Astrocyte of the spinal cord (primary cell): Measurements from ENCODE around the gene PPP1R1A.

Experiments used
- DNase-seq: peaks from one replicate; pipeline ENCODE4 v3.0.0; 2011; ENCODE audit warnings: low read depth, low spot score
- H3K4me3 ChIP-seq: 2 replicates; pipeline ENCODE4 v1.5.1; 2011; ENCODE audit warnings: low read depth, mild to moderate bottlenecking, low read length, moderate library complexity
- in situ Hi-C: cut with HindIII; loops from 2 replicates; pipeline ENCODE4 v1.10.0; 2017; ENCODE audit warnings: low sequenced_read_pairs
- TF ChIP-seq, protein P1 (sequence below): IDR thresholded peaks from 2 replicates; pipeline ENCODE4 v1.5.1; 2012; ENCODE audit warnings: low read depth, mild to moderate bottlenecking, low read length, inconsistent platforms

PPP1R1A gene

DNA sequence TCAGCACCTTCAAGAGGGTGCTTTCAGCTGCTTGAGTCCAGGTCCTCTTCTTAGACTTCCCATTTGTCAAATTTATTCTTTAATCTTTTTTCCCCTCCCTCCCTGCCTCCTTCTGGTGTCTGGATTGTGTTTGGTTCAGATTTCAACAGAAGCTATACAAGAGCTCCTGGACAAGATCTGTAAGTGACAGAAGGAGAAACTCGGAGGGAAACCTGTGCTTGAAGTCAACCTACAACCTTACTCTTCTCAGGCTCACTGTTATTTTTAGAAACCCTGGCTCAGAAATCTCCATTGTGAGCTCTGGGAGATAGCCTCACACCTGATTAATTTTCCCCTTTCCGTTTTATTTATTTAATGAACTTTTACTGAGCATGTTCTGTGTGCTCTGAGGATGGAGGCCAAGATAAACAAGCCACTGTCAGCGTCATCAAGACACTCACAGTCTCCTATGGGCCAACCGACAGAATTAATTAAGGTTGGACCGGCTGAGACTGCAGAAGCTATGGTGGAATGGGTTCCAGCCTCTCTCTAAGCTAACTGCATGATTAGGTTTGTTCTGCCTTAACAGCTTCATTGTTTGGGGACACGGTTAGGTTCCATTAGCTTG is 25.6 kb downstream of the PPP1R1A start:
- no peak overlapping the region for H3K4me3 ChIP-seq
- TF ChIP-seq, protein P1, sequence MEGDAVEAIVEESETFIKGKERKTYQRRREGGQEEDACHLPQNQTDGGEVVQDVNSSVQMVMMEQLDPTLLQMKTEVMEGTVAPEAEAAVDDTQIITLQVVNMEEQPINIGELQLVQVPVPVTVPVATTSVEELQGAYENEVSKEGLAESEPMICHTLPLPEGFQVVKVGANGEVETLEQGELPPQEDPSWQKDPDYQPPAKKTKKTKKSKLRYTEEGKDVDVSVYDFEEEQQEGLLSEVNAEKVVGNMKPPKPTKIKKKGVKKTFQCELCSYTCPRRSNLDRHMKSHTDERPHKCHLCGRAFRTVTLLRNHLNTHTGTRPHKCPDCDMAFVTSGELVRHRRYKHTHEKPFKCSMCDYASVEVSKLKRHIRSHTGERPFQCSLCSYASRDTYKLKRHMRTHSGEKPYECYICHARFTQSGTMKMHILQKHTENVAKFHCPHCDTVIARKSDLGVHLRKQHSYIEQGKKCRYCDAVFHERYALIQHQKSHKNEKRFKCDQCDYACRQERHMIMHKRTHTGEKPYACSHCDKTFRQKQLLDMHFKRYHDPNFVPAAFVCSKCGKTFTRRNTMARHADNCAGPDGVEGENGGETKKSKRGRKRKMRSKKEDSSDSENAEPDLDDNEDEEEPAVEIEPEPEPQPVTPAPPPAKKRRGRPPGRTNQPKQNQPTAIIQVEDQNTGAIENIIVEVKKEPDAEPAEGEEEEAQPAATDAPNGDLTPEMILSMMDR: no peak
- DNase-seq: no peak
- in situ Hi-C loops: no loop called here

DNA sequence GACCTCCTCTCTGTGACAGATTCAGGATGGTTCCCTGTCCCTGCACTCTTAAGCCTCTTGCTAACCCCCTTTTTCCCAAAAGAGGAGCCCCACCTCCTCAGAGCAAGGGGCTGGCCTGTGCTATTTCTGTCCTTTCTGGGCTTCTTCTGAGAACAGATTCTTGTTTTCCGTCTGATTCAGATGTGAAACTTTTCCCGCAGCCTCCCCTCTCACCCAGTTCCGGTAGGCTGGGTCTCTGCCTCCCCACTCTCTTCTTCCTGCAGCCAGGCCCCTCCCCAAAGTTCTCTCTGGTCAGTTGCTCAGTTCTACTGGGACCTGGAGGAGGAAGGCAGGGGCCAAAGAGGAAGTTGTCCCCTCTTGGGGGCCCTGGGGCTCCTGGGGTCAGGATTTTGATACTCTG is 27.3 kb downstream of the PPP1R1A start:
- DNase-seq: no peak
- no peak overlapping the region for H3K4me3 ChIP-seq
- TF ChIP-seq, protein P1: no peak
- in situ Hi-C loops: no loop called here

DNA sequence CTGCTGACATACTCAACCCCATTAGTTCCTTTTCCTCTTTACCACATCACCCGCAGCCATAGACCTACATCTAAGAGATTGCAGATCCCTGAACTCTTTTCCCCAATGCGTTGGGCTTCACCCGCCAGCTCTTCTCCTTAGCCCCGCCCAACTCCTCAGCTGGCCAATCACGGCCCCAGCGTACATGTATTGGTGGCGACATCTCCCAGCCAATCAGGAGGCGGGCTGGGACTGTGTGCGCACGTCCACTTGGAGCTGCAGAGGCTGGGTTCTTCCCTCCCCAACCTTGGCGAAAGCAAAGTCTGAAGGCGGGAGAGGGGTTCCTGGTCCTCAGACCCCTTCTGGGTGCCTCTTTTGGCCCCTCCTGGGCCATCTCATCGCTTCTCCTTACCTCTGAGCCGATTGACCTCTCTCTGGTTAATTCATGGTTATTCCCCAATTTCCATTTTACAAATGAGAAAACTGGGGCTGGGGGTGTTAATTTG is 28.0 kb downstream of the PPP1R1A start:
- peak overlapping the region; percentile 10 for H3K4me3 ChIP-seq
- TF ChIP-seq, protein P1: no peak
- DNase-seq: peak; percentile 45
- in situ Hi-C loops: no loop called here

DNA sequence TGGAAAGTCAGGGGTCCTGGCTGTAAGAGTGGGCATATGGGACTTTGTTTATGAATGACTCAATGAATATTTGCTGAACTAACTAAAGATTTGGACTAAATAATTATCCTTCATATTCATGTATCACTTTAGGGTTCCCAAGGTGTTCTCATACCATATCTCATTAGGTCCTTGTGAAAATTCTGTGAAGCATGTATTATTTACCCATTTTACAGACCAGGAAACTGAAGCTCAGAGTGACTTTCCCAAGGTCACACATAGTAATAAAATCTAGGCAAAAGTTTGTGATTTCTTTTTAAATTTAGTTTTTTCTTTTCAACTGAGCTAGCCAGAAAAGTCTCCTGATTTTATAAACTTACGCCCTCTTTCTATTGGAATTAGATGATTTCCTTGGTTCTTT is 29.7 kb downstream of the PPP1R1A start:
- TF ChIP-seq, protein P1: no peak
- DNase-seq: no peak
- no peak overlapping the region for H3K4me3 ChIP-seq
- in situ Hi-C loops: no loop called here

DNA sequence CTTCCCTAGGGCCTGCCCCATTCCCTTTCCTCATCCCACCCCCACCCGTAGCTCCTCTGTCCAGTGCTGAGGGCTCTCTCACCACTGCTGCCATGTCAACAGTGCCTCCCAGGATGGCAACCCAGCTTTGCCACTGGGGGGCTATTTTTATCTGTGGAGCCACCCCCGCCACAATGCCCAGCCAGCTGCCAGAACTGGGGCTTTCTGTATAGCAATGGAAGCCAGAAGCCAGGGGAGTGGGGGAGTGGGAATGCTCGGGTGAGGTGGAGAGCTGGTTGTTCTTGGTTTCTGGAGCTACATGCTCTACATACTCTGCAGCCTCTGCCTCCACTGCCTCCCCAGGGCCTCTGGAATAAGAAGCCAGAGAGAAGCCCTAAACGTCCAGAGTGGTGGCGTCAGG is 30.1 kb downstream of the PPP1R1A start:
- TF ChIP-seq, protein P1: no peak
- in situ Hi-C loops: no loop called here
- DNase-seq: no peak
- no peak overlapping the region for H3K4me3 ChIP-seq

DNA sequence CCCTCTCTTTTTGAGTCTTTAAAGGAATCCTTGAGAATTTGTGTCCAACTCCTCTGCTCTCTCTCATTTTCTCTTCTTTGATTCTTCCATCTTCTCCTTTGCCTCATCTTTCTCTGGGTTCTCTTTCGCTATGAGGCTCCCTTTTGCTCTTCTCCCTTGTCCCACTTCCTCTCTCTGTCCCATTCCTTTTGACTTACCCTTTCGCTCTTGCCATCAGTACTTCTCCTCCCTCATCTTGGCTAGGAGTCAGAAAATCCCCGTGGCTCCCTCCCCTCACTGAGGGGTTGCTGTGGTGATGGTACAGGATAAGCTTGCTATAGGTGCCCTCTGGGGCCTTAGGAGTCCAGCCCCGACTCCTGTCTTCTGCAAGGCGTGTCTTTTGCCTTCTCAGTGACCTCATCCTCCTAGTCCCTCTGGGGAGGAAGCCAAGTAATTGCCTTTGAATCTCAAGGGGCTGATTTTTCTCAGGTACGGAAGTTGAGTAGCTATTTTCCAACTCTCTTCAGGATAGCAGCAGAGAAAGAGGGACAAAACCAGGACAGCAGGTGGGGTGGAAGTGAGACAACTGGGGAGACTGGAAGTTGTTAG is 32.7 kb downstream of the PPP1R1A start:
- TF ChIP-seq, protein P1: no peak
- H3K4me3 ChIP-seq: no peak overlapping the region
- in situ Hi-C loops: no loop called here
- DNase-seq: no peak
